K562 (cell line): Measurements from ENCODE around the gene ZNF266. TPM values are rescaled to one million over a fixed set of nuclear protein-coding genes. Genes with fewer than 3 reads are reported as not detected.

ENCODE experiments used
- ARID2 ChIP-seq: fragments of 450-650 bp; IDR thresholded peaks from 2 replicates; pipeline ENCODE4 v1.6.1; 2017; ENCODE audit warnings: antibody characterized with exemption, mild to moderate bottlenecking
- ATF1 ChIP-seq, 2 experiments: fragments of 450-650 bp in 1 of 2; IDR thresholded peaks; 2 replicates each; pipeline ENCODE4 v1.6.1; 2016; ENCODE audit warnings: missing compliant biosample characterization in 1 of 2, missing genetic modification characterization in 1 of 2
- CHD4 ChIP-seq: fragments of 200-600 bp; sonication (generic); IDR thresholded peaks from 3 replicates; pipeline ENCODE4 v1.6.1; 2012; ENCODE audit warnings: low read depth, mild to moderate bottlenecking, mixed read lengths, low read length, inconsistent platforms; ENCODE audit not compliant: insufficient read depth, insufficient replicate concordance, poor library complexity, severe bottlenecking
- ESRRA ChIP-seq: fragments of 450-650 bp; IDR thresholded peaks from 2 replicates; pipeline ENCODE4 v1.6.1; 2014; ENCODE audit warnings: low read depth, mild to moderate bottlenecking, moderate library complexity, borderline replicate concordance
- HEY1 ChIP-seq: fragments of 250-450 bp; sonication (Bioruptor Pico); IDR thresholded peaks from 2 replicates; pipeline ENCODE4 v1.5.0; 2020; ENCODE audit warnings: mild to moderate bottlenecking, moderate library complexity, borderline replicate concordance
- ILK ChIP-seq: fragments of 450-650 bp; IDR thresholded peaks from 2 replicates; pipeline ENCODE4 v1.6.1; 2016; ENCODE audit warnings: missing genetic modification characterization, low read depth, mild to moderate bottlenecking, missing compliant biosample characterization, moderate library complexity, borderline replicate concordance
- MTA3 ChIP-seq: fragments of 450-650 bp; formaldehyde crosslinking; IDR thresholded peaks from 2 replicates; pipeline ENCODE4 v1.6.1; 2017; ENCODE audit warnings: mild to moderate bottlenecking, borderline replicate concordance
- NCOA6 ChIP-seq: fragments of 450-650 bp; IDR thresholded peaks from 2 replicates; pipeline ENCODE4 v1.6.1; 2017; ENCODE audit warnings: mild to moderate bottlenecking
- POLR2G ChIP-seq: fragments of 200-400 bp; formaldehyde crosslinking; IDR thresholded peaks from 2 replicates; pipeline ENCODE4 v1.6.1; 2017; ENCODE audit warnings: low read depth, mild to moderate bottlenecking, antibody characterized with exemption, low read length, moderate library complexity
- SMAD2 ChIP-seq: fragments of 150-350 bp; IDR thresholded peaks from 2 replicates; pipeline ENCODE4 v1.6.1; 2014; ENCODE audit warnings: low read depth, mild to moderate bottlenecking, low read length
- SRSF9 ChIP-seq: fragments of 200-400 bp; formaldehyde crosslinking; IDR thresholded peaks from 2 replicates; pipeline ENCODE4 v1.6.1; 2017; ENCODE audit warnings: low read depth, low read length, borderline replicate concordance
- TCF3 ChIP-seq: sonication (generic); formaldehyde crosslinking; IDR thresholded peaks from 2 replicates; pipeline ENCODE4 v1.4.0; 2020; ENCODE audit warnings: mild to moderate bottlenecking, missing genetic modification reagents
- ZBTB17 ChIP-seq: fragments of 450-650 bp; formaldehyde crosslinking; IDR thresholded peaks from 2 replicates; pipeline ENCODE4 v1.4.0; 2020; ENCODE audit warnings: mild to moderate bottlenecking
- ZC3H4 ChIP-seq: sonication (generic); formaldehyde crosslinking; IDR thresholded peaks from 2 replicates; pipeline ENCODE4 v1.9.0; 2021; ENCODE audit warnings: missing genetic modification reagents, borderline replicate concordance
- ZNF785 ChIP-seq: fragments of 250-450 bp; sonication (Bioruptor Pico); IDR thresholded peaks from 2 replicates; pipeline ENCODE4 v1.4.0; 2020; ENCODE audit warnings: mild to moderate bottlenecking
- polyA plus RNA-seq, 8 experiments: library from polyadenylated mRNA; depleted of rRNA in 4 of 8; stranded (reverse) in 5 of 8; unstranded in 3 of 8; fragments of >200 nt; fragmentation: Nextera tagmentation in 2 of 8; fragmentation: Illumina TruSeq in 1 of 8; extraction: Ambion mirVana in 2 of 8; extraction: Trizol in 1 of 8; gene quantifications; 2 replicates each; pipeline versions ENCODE4 v1.2.1 to v1.2.3, GENCODE V29; 2011 to 2014; ENCODE audit warnings: inconsistent platforms in 1 of 8, missing spikeins in 1 of 8
- total RNA-seq, 7 experiments: library from RNA; depleted of rRNA in 6 of 7; stranded (reverse); fragments of >200 nt in 6 of 7; fragmentation: Illumina TruSeq in 2 of 7; extraction: Trizol in 2 of 7; gene quantifications; 2 replicates each; pipeline versions ENCODE4 v1.2.1 to v1.2.3, GENCODE V29; 2011 to 2021; ENCODE audit warnings: low replicate concordance in 1 of 7
- TF ChIP-seq, protein P1 (sequence below): fragments of 450-650 bp; formaldehyde crosslinking; IDR thresholded peaks from 2 replicates; pipeline ENCODE4 v1.4.0; 2020; ENCODE audit warnings: mild to moderate bottlenecking, moderate library complexity
- TF ChIP-seq, protein P2 (sequence below): fragments of 450-650 bp; IDR thresholded peaks from 2 replicates; pipeline ENCODE4 v1.6.1; 2014; ENCODE audit warnings: low read depth, mild to moderate bottlenecking, moderate library complexity, borderline replicate concordance
- TF ChIP-seq, protein P3 (sequence below): sonication (generic); formaldehyde crosslinking; IDR thresholded peaks from 2 replicates; pipeline ENCODE4 v1.8.1; 2023; ENCODE audit warnings: mild to moderate bottlenecking, missing genetic modification reagents
- TF ChIP-seq, protein P4 (sequence below): fragments of 450-650 bp; IDR thresholded peaks from 2 replicates; pipeline ENCODE4 v1.7.0; 2016; ENCODE audit warnings: borderline replicate concordance

ZNF266 gene
- total and polyA plus RNA-seq, 9 of the 15 experiments (the other 6 are each of a cell fraction or from before 2014, with no cell fraction given): 5.9 to 40.9 (median 20.3) TPM

DNA sequence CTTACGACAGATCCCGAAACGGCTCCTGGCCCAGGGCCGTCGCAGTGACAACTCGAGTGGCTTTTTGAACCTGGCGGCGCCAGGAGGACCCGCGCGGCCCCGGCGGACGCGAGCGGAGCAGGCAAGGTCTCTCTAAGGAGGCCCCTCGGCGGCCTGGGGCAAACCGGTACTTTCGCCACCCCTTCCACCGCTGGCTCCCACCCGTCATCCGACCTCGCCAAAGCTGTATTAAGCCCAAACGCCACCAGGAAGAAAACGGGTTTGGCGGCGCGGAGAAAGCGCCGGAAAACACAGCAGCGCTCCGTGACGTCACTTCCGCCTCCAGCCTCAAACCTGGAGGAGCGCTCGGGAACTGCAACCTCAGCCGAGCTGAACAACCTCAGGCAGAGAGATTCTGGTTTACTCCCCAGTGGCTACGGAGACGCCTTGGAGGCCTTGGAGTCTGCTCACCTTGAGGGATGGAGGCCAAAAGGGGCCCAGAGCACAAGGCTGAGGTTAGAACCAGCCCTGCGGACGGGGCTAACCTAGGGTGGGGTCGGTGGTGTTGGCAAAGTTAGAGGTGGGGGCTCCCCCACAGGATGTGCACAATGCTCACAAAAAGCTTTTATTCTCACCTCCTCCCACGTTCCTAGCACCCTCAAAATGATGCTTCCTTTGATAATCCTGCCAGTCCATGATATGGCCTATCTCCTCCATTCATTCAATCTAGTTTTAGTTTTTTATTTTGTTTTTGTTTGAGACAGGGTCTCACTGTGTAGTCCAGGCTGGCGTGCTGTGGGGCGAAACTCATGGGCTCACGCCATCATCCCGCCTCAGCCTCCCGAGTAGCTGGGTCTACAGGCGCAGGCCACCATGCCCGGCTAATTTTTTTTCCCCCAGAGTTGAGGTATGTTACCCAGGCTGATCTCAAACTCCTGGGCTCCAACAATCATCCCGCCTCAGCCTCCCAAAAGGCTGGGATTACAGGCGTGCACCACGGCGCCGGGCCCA lies at the start of gene ZNF266 (continued):
- no peak for TF ChIP-seq ARID2
- TF ChIP-seq, protein P1, sequence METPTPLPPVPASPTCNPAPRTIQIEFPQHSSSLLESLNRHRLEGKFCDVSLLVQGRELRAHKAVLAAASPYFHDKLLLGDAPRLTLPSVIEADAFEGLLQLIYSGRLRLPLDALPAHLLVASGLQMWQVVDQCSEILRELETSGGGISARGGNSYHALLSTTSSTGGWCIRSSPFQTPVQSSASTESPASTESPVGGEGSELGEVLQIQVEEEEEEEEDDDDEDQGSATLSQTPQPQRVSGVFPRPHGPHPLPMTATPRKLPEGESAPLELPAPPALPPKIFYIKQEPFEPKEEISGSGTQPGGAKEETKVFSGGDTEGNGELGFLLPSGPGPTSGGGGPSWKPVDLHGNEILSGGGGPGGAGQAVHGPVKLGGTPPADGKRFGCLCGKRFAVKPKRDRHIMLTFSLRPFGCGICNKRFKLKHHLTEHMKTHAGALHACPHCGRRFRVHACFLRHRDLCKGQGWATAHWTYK (CRISPR knock-in tag): no peak
- no peak for TF ChIP-seq ILK
- TF ChIP-seq ESRRA: peak; percentile 52
- no peak for TF ChIP-seq ZC3H4
- TF ChIP-seq ZNF785 (CRISPR knock-in tag): no peak
- peak; percentile 94 for TF ChIP-seq POLR2G
- no peak for TF ChIP-seq SMAD2
- no peak for TF ChIP-seq TCF3 (CRISPR knock-in tag)
- TF ChIP-seq ZBTB17 (CRISPR knock-in tag): no peak
- TF ChIP-seq, protein P2, sequence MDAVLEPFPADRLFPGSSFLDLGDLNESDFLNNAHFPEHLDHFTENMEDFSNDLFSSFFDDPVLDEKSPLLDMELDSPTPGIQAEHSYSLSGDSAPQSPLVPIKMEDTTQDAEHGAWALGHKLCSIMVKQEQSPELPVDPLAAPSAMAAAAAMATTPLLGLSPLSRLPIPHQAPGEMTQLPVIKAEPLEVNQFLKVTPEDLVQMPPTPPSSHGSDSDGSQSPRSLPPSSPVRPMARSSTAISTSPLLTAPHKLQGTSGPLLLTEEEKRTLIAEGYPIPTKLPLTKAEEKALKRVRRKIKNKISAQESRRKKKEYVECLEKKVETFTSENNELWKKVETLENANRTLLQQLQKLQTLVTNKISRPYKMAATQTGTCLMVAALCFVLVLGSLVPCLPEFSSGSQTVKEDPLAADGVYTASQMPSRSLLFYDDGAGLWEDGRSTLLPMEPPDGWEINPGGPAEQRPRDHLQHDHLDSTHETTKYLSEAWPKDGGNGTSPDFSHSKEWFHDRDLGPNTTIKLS: peak; percentile 57; the same call in 1 of the 2 replicates
- TF ChIP-seq, protein P3, sequence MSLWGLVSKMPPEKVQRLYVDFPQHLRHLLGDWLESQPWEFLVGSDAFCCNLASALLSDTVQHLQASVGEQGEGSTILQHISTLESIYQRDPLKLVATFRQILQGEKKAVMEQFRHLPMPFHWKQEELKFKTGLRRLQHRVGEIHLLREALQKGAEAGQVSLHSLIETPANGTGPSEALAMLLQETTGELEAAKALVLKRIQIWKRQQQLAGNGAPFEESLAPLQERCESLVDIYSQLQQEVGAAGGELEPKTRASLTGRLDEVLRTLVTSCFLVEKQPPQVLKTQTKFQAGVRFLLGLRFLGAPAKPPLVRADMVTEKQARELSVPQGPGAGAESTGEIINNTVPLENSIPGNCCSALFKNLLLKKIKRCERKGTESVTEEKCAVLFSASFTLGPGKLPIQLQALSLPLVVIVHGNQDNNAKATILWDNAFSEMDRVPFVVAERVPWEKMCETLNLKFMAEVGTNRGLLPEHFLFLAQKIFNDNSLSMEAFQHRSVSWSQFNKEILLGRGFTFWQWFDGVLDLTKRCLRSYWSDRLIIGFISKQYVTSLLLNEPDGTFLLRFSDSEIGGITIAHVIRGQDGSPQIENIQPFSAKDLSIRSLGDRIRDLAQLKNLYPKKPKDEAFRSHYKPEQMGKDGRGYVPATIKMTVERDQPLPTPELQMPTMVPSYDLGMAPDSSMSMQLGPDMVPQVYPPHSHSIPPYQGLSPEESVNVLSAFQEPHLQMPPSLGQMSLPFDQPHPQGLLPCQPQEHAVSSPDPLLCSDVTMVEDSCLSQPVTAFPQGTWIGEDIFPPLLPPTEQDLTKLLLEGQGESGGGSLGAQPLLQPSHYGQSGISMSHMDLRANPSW (CRISPR knock-in tag): no peak
- no peak for TF ChIP-seq NCOA6
- TF ChIP-seq ATF1 (CRISPR knock-in tag; IDR thresholded peaks at IDR 0.05): peak; percentile 80
- peak; percentile 99 for TF ChIP-seq ATF1 (tag; IDR thresholded peaks at IDR 0.05)
- TF ChIP-seq HEY1: no peak
- no peak for TF ChIP-seq CHD4
- TF ChIP-seq MTA3: peak; percentile 64; the same call in 1 of the 2 replicates
- no peak for TF ChIP-seq SRSF9
- TF ChIP-seq, protein P4, sequence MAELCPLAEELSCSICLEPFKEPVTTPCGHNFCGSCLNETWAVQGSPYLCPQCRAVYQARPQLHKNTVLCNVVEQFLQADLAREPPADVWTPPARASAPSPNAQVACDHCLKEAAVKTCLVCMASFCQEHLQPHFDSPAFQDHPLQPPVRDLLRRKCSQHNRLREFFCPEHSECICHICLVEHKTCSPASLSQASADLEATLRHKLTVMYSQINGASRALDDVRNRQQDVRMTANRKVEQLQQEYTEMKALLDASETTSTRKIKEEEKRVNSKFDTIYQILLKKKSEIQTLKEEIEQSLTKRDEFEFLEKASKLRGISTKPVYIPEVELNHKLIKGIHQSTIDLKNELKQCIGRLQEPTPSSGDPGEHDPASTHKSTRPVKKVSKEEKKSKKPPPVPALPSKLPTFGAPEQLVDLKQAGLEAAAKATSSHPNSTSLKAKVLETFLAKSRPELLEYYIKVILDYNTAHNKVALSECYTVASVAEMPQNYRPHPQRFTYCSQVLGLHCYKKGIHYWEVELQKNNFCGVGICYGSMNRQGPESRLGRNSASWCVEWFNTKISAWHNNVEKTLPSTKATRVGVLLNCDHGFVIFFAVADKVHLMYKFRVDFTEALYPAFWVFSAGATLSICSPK: no peak
